Stimulated activated CD8-positive, alpha-beta memory T cell treated with anti-CD3 and anti-CD28 coated beads, Interleukin-4, amount 100 ng/mL, for 4 hours (primary cell): Measurements from ENCODE around the gene DCBLD2.

Experiments
- DNase-seq, 2 donors: peaks; one replicate each; pipeline ENCODE4 v3.0.0-alpha.2; 2020; ENCODE audit warnings: low read depth in 2 of 2, low spot score in 1 of 2

Gene DCBLD2

GRCh38 chr3:98793971-98794370 is 107.5 kb downstream of the DCBLD2 start:
- DNase-seq: no peak

DNA sequence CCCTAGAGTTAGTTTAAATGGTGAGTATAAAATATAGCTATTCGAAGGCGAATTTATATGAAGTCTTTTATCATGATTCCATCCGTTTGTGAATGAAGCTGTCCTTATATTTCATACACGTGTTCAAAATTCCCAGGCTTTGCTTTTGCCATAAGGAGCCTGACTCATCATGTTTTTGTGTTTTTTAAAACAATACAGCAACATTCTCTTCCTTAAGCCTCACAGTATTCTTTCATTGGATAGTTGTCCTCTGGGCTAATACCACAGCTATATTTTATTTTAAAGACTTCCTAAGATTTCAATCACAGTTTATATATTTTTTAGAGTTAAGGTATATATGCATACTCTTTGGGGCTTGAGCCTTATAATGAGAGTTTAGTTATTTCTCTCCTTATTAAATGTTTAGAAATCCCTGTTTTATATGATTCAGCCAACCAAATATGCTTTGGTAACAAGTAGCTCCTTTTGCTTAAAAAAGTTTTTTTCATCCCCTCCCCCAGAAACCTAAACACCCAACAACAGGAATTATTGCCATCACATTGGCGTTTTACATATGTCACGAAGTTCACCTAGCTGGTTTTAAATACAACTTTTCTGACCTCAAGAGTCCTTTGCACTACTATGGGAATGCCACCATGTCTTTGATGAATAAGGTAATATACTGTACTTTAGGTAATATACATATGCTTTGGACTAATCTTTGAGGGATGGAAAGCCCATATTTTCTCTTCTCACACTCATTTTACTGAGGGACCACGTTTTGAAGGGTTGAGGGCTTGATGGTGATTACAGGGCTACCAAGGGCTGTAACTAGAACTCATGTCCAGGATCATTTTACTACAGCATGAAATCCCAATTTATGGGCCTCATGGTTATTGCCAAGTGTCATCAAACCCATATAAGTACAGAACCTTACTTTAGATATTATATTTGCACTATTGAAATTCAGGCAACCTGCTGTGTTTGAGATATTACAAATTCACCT is 109.9 kb downstream of the DCBLD2 start:
- no peak for DNase-seq

DNA sequence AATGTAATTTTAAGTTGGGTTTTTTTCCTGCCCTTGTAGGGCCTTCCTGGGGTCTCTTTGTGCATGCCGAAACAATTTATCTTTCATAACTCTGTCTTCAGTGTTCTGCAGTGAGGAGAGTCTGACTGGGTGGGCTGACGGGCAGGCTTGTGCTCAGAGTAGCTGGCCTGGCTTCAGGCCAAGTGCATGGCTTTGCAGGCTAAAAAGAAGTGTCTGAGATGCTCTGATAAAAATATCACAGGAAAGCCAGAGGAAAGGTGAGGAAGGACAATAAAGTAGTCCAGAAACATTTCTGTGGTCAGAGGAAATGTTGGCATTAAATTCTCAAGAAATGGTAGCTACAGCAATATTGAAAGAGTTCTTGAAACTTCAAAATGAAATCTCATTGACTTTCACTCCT is 112.8 kb downstream of the DCBLD2 start:
- no peak for DNase-seq

DNA sequence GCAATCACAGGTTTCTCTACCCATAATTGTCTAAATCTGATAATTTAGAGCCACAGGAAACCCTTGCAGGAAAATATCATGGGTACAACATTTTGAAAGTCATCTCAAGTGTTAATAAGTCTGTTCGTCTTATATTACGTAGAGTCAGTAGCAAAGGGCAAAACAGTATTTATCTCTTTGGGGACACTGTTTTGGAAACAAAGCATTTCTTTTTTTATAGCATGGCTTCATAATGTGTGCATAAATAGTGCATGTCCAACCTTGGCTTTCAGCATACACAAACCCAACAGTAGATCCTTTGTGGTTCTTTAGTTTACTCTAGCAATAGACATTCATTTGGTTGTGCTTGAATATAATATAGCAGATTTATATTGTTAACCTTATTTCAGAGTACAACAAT is 114.3 kb downstream of the DCBLD2 start:
- no peak for DNase-seq

- DNase-seq: no peak
Measured at GRCh38 chr3:98786364-98787006, 115.0 kb downstream of the DCBLD2 start.

DNA sequence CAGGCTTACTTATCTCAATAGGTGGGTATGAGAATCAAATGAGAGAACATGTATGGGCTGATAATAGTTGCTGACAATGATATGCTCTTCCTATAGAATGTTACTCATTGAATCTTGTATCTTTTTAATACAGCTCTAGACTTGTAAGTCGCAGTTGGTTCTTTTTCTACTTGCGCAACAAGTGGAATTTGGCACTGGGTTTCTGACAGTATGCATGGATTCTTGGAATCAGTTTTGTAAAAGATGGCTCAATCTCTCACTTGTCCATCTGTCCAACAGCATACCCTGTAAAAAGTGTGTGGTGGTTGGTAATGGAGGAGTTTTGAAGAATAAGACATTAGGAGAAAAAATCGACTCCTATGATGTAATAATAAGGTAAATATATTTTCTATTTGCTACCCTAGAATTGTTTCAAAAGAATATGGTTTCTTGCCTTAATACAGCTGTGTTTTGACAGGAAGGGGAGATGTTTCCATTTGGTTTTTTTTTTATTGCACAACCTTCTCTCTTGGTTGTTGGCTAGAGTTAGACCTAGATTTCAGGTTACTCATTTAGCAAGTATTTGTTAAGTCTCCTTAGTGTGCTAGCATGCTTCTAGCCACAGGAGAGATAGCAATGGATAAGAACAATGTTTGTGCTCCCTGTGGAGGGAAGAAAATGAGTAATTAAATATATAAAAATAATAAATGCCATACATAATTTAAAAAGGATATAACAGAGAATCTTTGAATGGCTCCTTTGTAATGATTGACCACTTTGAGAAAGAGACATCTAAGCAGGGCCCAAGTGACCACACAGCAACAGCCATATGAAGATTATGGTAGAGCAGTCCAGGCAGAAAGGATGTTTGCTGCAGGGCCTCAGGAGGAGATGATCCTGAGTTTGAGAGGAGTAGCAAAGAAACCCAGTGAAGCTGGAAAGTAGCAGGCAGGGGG is 116.6 kb downstream of the DCBLD2 start:
- no peak for DNase-seq

GRCh38 chr3:98784042-98784441 is 117.5 kb downstream of the DCBLD2 start:
- no peak for DNase-seq

DNA sequence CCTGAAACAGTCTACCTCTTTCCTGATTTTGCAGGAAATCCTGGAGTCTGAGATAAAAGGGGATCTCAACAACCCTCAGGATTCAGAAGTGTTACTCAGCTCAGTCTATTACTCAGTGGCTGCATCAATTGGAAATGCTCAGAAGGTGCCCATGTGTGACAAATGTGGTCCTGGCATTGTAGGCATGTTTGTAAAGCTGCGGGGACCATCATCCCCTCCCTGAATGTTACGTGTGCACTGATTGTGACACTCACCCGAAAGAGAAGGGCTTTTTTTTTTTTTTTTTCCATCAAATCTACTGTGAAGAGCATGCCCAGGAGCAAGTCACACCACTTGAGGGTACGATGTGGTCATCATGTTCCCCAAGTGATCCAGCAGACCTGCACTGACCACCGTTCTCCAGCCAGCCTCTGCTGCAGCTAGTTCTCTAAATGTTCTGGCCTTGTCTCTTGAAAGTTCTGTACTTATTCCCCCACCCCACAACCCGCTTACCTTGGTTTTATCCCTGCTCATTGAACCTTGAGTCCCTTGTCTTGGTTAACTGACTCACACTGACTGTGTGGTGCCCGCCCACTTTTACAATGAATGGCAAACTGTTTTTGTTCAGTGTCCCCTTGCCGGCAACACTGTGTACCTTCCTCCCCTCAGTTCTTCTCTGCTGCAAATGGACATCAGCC is 118.5 kb downstream of the DCBLD2 start:
- DNase-seq: no peak

GRCh38 chr3:98780343-98780742 is 121.2 kb downstream of the DCBLD2 start:
- no peak for DNase-seq

DNA sequence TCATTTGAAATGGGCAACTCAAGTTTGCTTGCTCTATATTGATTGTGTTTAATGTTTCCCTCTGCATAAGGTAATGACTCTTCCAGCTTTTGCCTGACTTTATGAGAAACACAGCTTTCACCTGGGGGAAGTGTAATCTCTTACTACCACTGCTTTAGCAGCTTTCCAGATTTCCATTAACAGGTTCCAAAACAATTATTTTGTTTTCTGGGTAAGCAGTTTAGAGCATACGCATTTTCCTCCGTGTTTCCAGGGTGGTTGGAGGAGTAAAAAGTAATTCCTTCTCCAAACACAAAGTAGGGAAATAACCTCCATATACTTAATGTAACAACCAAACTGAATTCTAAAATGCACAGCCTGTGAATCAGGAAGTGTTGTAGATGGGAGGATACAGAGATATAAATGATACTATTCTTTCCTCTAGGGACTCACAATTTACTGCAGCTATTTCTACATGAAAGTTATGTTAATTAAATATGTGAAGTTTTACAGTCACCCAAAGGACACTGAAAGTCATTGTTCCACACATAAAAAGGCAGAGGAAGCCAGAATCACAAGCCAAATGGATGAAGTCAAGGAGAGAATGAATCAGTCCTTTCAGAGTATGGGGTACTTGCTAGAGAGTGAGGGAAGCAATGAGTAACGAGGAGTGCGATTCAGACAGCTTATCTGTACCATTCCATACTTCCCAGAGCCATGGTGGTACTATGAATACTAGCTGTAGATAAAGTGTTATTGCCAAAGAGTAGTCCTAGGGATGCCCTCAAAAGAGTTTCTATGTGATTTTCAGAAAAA is 121.8 kb downstream of the DCBLD2 start:
- no peak for DNase-seq

GRCh38 chr3:98778852-98779413 is 122.6 kb downstream of the DCBLD2 start:
- no peak for DNase-seq

- DNase-seq: no peak
Measured at GRCh38 chr3:98778383-98778782, 123.1 kb downstream of the DCBLD2 start.

GRCh38 chr3:98777801-98778220 is 123.7 kb downstream of the DCBLD2 start:
- DNase-seq: no peak

GRCh38 chr3:98777286-98777685 is 124.2 kb downstream of the DCBLD2 start:
- DNase-seq: no peak

- no peak for DNase-seq
Measured at GRCh38 chr3:98776140-98776493, 125.4 kb downstream of the DCBLD2 start.

DNA sequence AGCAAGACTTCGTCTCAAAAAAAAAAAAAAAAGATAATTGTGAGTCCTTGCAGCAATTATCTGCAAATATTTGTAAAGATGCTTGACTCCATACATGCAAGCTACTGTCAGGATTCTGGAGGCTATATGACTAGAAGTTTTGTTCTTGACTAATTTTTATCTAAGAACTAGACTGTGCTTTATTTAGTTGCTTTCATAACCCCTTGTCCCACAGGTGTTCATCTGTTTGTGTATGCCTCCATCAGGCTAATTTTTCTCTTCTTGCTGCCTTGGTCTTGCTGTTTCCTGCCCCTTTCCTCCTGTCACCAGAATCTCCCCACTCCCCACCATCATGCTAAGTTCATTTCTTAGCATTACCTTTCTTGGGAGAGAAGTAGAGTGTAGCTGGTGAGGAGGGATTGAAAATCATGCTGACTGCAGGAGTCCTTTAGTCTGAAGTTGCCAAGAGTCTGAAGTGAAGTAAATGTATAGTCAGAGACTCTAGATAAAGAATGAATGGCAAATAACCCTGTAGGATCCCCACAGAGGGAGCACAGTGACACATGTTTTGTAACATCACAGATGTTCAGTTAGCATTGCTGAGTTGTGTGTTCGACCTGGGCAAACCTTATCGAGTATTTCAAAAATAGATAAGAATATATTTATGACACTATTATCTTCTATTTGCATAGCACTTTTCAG is 125.9 kb downstream of the DCBLD2 start:
- DNase-seq: no peak

- no peak for DNase-seq
Measured at GRCh38 chr3:98772022-98772421, 129.5 kb downstream of the DCBLD2 start.

GRCh38 chr3:98770261-98771039 is 131.0 kb downstream of the DCBLD2 start:
- DNase-seq: no peak
